Stimulated activated CD8-positive, alpha-beta memory T cell treated with anti-CD3 and anti-CD28 coated beads, Interleukin-4, amount 100 ng/mL, for 48 hours (primary cell): Measurements from ENCODE around the gene WHRN.
A peak's percentile ranks its signal among the peaks of the same experiment; 100 is the strongest.

ENCODE experiments used
- DNase-seq: peaks from one replicate; pipeline ENCODE4 v3.0.0-alpha.2; 2020

The WHRN gene

GRCh38 chr9:114469091-114469853 lies 36.0 kb downstream of the WHRN start:
- DNase-seq, result peak; percentile 12

- DNase-seq, result peak; percentile 8
Observed at GRCh38 chr9:114467910-114468309, 37.4 kb downstream of the WHRN start.

DNA sequence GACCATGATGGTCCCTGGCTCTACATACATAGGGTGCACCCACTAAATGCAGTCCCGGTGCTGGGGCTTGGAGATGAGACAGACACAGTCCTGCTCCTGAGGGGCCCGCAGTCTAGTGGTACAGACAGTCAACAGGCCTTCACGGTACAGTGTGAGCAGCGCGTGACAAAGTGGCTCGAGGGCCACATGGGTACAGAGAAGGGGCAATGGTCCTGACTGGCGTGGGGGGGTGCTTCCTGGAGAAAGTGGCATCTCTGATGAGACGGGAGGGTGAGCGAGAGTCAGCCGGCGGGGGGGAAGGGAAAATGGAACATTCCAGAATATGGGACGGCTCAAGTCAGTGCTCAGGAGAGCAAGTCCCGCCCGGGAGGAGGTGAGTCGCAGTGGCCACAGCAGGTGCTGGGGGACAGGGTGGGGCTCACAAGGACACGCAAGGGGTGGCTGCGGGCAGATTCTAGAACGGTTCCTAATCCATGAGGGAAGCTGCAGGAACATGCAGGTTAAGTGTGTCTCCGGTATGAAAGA lies 38.0 kb downstream of the WHRN start:
- DNase-seq, result peak; percentile 14

DNA sequence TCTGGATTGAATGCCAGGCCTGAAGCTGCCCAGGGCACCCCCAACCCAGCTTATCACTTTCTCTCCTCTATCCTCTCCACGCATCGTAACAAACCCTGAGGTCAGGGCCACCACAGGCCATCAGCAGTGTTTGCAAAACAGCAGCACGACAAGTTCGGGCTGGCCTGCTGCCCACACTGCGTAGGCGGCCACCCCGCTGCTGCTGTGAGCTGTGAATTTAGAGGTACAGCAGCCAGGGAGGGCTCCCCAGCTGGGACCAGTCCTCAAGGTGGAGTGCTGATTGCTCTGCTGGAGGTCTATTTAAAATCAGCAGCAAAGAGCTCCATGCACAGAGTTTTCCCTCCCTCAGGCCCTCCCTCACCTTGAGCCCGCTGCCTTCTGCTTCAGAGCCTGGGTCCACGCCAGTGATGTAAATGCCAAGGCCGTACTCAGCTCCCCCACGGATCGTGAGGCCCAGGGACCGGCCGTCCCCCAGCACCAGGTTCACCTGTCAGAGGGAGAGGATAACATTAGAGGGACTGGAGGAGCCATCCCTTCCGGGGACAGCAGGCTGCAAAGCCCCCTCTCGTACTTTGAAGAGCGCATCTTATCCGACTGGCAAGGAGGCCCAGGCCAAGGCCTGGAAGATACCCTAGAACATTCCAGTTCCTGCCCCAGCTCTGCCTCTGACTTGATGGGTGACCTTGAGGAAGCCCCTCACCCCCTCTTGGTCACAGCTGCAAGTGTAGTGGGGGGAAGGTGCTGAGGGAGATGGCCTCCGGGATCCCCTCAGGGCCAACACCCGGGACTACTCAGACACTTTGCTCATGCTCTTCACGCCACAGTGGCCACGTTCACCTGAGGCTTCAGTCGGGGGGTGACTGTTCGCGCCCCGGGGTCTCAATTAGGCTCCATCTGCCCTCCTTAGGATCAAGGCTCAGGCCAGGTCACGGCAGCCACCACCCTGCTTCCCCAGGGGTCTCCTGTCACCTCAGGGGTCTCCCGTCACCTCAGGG lies 39.1 kb downstream of the WHRN start:
- no peak for DNase-seq

DNA sequence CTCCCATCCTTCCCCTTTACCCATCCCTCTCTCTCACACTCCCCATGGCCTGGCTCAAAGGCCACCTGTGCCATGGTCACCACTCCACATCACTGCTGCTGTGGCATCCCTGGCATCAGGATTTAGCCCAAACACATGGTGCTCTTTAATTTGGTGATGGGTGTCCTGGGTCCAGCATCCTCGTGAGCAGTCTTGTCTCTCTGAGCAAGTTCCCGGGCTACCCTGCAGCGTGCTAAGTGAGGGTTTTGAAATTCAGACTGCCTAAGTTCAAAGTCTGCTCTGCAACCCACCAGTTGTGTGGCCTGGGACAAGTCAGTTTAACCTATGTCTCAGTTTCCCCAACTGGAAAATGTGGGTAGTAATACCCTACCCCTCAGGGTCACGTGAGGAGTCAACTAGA lies 39.9 kb downstream of the WHRN start:
- no peak for DNase-seq

- DNase-seq, result no peak
Observed at GRCh38 chr9:114464281-114465051, 40.8 kb downstream of the WHRN start.

DNA sequence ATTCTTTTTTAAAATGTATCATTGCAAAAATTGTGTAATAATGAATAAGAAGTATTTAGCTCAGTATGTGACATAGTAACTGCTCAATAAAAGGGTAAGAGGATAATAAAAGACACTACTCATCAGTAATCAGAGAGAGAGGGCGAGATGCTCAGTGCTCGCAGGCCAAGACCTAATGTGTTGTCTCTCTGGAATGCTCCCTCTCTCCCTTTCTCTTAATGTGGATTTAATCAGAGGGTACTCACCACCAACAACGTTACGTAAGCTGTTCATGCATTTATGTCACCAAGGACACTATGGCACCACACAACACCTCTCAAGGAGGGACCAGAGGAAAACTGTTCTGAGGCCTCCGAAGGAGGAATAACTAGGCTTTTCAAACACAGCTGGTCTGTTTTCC lies 42.5 kb downstream of the WHRN start:
- DNase-seq, result no peak

DNA sequence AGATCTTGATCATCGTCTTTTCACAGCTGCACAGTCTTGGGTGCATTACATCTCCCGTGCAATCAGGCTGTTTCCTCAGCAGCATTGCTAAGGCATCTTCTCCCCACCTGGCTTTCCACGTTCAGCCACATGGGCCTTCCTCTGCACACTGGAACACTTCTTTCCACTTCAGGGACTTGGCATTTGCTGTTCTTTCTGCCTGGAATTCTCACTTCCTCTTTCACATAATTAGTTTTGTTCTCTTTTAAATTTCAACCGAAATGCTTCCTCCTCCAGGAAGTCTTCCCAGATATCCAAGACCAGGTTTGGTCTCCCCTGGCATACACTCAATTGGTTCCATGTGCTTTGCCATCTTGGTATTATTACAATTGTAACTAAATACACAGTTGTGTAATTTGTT lies 43.8 kb downstream of the WHRN start:
- no peak for DNase-seq

GRCh38 chr9:114460513-114461199 lies 44.6 kb downstream of the WHRN start:
- no peak for DNase-seq

DNA sequence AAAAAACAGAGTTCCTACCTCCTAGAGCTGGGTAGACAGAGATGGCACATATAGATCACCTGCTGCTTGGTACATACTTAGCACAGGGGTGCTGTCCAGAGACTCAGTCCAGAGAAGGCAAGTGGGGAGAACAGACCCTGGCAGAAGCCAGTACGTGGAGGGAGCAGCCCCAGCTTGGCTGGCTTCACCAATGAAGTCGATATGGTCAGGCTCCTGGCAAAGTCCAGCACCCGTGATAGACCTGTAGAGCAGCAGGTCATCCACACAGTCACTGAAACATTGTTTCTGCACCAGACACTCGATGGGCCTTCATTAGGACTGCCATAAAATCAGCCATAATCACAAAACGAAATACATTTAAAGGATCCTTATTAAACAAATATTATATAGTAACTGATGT lies 45.8 kb downstream of the WHRN start:
- no peak for DNase-seq

DNA sequence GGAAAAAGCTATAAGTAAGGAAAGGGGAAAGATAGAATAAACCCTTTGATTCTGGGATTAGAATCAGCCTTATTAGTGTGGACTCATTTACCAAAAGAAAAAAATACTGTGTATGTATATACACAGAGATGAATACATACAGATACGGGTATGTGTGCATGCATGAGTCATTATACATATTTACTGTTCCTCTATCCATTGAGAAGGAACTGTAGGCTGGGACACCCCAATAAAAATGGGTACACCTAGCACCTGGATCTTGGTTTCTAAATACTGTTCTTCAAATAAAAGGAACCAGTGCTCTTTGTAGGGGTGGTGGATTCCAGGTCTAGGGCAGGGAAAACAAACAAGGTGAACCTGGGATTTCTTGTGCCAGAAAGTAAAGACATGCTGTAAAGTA lies 48.3 kb downstream of the WHRN start:
- DNase-seq, result no peak

- DNase-seq, result no peak
Observed at GRCh38 chr9:114454652-114455051, 50.6 kb downstream of the WHRN start.

GRCh38 chr9:114452219-114453165 lies 52.8 kb downstream of the WHRN start:
- no peak for DNase-seq

DNA sequence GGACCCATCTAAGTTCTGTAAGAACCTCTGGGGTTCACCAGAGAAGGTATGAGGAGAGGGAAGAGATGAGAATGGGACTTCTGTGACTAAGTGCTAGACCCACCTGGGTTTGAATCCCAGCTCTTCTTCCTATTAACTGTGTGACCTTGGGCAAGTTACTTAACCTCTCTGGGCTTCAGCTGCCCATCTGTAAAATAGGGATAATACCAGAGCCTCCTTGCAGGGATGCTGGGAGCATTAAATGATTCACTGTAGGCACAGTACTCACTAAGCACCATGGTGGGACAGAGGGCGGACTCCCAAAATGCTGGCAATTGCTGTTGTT lies 53.6 kb downstream of the WHRN start:
- DNase-seq, result no peak

- no peak for DNase-seq
Observed at GRCh38 chr9:114450833-114451706, 54.2 kb downstream of the WHRN start.

GRCh38 chr9:114450181-114450580 lies 55.1 kb downstream of the WHRN start:
- no peak for DNase-seq

GRCh38 chr9:114449236-114449635 lies 56.0 kb downstream of the WHRN start:
- no peak for DNase-seq

- no peak for DNase-seq
Observed at GRCh38 chr9:114448706-114449105, 56.6 kb downstream of the WHRN start.

GRCh38 chr9:114446672-114447450 lies 58.4 kb downstream of the WHRN start:
- DNase-seq, result no peak
